GM21717 (cell line): ENCODE measurements around the gene EPHA6.
"Not testable (repeated sequence)": the region's sequence is repeated elsewhere in the genome, so short reads cannot be mapped to it uniquely, and the experiment has no call there.

Experiments used
- ATAC-seq: cut with Tn5 transposase; IDR thresholded peaks from one replicate; pipeline ENCODE4 v1.9.1; 2021; ENCODE audit warnings: mild to moderate bottlenecking, moderate library complexity; ENCODE audit not compliant: unreplicated experiment

Gene EPHA6

DNA sequence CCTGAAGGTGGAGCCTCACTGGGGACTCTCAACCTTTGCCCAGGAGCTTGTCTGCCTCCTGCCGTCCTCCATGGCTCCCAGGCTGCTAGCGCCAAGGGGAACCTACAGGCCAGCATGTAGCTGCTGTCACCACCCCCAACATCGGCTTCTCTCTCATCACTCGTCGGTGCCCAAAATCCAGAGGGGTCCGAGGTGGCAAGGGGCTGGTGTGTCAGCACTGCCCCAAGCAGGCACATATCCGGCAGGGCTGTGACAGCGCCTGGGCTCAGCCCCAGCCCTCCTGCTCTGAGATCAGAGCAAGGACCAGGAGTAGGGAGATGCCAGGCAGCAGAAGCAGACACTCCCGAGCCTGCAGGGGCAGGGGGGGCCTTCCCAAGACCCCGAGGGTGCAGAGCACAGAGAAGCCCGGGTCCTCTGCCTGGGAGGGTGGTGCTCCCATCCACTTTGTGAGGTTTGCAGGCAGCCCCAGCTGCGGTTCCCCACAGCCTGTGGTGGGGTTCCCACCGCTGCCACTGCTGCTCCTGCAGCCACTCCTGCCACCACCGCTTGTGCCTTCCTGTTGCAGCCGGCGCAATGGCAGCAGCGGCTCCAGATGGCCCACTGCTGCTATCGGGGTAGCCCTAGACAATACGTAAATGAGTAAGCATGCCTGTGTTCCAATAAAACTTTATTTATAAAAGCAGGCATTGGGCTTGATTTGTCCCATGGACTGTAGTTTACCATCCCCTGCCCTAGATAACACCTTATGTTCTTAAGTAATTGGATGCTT lies 451.0 kb downstream of the EPHA6 start:
- no peak for ATAC-seq

DNA sequence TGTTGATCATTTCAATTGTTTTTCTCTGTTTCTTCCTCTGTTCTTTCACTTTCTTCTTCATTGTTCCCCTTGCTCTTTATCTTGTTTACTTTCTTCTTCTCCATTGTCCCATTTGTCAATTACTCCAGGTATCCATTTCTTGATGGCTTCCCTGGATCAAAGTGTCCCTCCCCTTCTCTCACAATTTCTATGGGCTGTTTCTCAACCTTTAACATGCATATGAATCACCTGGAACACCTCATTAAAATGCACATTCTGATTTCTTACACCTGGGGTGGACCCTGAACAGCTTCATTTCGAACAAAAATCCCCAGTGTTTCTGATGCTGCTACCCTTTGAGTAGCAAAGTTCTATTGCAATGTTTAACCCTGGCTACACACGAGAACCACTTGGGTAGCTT lies 454.8 kb downstream of the EPHA6 start:
- no peak for ATAC-seq

DNA sequence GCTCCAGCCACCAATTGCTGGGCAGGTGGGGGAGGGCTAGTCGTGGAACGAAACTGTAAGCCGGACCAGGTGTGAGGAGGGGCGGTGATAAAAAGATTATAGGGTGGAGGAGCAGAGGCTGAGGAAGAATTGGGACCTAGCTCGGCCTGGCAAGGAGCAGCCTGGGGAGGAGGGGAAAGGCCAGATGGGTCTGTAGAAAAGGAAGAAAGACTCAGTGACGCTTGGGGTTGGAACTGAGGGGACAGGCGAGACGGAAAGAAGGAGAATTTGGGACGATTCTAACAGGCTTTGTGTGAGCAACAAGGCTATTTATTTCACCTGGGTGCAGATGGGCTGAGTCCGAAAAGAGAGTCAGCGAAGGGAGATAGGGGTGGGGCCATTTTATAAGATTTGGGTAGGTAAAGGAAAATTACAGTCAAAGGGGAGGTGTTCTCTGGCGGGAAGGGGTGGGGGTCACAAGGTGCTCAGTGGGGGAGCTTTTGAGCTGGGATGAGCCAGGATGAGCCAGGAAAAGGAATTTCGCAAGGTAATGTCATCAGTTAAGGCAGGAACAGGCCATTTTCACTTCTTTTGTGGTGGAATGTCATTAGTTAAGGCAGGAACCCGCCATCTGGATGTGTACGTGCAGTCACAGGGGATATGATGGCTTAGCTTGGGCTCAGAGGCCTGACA lies 462.6 kb downstream of the EPHA6 start:
- ATAC-seq = not testable (repeated sequence)

DNA sequence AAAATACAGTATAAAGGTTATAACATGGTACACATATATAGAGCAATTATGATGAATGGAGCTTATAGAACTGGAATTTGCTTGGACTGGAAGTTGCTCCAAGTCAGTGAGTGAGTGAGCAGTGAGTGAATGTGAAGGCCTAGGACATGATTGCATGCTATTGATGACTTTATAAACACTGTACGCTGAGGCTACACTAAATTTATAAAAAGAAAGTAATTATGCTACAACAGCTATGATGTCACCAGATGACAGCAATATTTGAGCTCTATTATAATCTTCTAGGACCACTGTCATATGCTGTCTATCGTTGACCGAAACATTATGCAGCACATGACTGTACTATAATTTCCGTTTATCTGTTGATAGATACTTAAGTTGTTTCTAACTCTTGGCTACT lies 463.3 kb downstream of the EPHA6 start:
- no peak for ATAC-seq

DNA sequence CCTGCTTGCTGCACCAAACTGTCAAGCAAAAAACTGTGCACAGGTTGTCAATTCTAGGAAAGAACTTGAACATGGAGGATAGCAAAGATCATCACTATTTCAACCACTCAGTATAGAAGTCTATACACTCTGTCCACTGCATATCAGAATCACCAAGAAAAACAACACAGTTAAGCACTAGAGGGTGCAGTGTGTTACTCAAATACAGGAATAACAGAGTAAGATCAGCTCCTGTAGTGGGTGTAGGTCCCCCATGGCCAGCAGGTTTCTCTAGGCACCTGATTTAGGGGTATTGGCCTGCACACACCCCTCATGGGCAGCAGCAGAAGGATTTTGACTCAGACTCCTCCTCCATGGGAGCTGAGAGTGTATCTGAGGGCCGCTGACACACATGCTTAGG lies 464.1 kb downstream of the EPHA6 start:
- no peak for ATAC-seq

DNA sequence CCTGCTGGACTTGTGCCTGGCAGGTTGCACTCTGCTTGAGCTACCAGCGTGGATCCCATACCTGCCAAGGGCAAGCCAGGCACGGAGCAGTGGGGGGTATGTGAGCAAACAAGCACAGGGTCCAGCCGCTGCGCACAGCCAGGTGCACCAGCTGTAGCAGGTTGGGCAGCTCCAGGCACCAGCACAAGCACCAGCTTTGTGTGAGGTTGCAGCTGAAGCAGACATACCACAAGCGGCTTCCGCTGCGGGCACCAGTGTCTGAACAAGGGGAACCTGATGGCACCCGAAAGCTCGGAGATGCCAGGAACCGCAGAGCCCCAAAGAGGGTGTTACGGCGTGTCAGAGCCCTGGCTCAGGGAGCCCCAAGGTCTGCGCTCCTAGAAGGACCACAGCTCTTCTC lies 477.5 kb downstream of the EPHA6 start:
- no peak for ATAC-seq

DNA sequence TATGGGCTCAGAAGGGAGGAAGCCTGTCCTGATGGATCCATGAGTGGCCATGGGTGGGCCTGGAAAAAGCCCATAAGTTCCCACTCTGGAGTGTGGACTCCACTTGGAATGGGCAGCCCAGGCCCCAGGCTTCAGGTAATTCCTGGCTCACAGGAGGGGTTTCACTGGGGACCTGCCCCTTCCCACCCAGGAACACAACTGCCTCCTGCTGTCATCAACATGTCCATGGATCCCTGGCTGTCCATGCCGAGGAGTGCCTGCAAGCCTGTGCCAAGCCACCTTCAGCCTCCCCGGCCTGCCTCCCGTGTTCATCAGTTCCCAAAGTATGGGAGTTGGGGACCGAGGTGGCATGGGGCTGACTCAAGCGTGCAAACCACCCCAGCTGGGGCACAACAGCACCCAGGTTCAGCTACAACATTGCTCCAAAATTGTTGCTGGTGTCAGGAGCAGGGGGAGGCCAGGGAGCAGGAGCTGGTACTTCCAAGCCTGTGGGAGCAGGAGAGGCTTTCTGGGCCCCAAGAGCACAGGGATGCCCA lies 479.3 kb downstream of the EPHA6 start:
- no peak for ATAC-seq

DNA sequence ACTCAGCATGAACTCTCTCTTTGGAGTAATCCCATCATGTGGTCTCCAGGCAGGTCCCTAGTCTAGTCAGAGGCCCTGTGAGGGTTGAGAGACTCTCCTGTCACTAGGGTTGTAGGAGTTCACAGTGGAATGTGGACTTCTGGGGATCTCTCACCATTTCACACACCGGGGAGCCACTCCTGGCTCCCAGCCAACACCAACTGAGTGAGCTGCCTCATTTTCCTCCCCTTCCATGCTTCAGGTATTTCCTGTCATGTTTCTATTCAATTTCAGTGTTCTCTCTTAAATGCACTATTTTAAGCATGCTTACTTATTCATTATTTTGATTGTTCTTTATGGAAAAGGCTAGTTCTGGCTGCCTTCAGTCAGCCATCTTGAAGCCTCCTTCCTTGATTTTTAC lies 482.6 kb downstream of the EPHA6 start:
- no peak for ATAC-seq

DNA sequence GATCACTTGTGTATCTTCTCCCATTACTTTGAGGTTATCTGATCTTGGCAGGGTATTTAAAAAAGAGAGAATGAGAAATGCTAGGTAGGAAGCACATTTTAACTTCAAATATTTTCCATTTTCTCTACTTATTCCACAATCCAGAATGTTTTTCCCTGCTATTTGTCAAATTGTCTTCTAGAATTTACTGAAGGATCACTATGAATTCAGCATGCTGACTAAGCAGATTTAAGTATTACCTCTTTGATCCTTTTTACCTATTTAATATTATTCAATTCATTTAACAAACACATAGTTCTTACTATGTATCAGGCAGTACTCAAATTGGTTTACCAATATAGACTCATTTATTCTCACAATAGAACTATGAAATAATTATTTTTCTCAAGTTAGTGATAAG lies 486.7 kb downstream of the EPHA6 start:
- no peak for ATAC-seq

DNA sequence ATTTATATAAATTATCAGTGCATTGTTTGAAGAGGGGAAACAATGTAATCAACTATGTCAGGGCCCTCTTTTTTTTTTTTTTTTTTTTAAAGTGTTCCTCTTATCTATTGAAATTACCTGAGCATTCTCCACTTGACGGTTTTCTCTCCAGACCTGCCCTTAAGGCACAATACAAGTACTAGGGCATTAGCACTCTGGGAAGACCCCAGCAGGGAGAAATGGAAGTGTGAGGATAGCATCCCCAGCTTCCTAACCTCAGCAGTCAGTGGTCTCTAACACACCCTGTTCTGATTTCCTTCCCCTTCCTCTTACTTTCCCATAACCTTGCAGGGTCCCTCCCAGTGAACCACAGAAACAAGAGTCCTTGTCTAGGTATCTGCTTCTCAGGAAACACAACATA lies 491.8 kb downstream of the EPHA6 start:
- ATAC-seq = no peak

DNA sequence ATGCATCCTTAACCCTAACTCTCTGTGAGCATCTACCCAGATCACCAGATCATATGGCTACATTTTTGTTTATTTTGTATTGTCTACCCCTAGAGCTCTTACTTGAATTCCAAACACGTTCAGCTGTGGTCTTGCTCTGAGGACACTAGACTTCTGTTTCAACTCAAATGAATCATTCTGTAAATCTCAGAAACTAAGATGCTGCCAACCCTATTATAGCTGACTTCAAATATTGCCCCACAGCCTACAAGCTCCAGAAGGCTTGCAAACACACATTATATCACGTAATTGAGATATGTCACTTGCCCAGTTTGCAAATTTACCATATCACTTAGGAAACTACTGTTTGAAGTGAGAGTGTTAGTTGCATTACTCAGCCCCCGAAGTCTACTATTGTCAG lies 524.0 kb downstream of the EPHA6 start:
- ATAC-seq = no peak

DNA sequence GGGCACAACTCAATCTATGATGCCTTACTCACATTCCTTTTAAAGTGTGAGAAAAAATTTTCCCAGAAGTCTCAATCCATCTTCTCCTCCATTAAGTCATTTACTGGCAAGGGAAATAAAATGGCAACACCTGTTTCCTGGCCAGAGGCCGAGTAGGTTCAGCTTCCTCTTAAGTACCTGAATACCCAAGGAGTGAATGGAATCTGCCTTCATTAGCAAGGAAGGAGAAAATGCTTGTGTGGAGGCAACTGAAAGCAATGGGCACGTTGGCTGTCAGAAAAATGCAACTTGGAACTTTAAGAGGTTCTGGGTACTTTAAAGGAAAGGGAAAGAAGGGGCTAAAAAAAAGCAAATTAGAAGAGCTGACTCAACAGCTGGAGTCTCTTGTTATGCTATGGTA lies 526.5 kb downstream of the EPHA6 start:
- ATAC-seq = no peak

DNA sequence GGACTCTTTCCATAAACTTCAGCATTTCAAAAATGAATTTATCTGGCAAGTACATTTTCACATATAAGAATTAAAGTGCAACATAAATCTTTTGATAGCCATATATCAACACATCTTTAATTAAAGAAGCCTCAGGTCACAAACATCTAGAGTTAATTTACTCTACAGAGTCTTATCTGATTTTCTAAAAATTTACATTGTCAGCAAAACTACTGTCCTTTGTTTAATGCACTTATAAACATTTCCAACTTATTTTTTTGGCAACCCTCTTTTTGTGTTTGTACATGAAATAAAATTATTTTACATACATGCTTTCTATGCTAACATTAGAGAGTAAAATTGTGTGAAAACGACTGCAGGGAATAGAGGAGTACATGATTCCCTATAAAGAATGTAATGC lies 533.4 kb downstream of the EPHA6 start:
- no peak for ATAC-seq

DNA sequence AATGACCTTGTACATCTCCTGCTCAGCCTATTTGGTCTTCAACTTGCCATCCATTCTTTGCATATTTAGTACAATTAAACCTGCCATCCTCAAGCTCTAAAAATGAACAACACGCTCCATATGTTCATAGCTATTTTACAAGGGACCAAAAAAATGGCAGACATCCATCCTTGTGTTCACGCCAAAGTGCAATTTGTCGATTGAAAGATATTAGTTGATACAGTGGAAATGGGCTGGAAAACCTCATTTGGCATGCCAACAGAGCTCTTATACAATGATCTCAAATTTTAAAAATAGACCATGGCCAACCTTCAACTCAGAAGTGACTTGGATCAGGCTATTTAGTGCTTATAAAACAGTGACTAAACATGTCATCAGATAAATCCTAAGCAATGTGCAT lies 536.6 kb downstream of the EPHA6 start:
- ATAC-seq = no peak

DNA sequence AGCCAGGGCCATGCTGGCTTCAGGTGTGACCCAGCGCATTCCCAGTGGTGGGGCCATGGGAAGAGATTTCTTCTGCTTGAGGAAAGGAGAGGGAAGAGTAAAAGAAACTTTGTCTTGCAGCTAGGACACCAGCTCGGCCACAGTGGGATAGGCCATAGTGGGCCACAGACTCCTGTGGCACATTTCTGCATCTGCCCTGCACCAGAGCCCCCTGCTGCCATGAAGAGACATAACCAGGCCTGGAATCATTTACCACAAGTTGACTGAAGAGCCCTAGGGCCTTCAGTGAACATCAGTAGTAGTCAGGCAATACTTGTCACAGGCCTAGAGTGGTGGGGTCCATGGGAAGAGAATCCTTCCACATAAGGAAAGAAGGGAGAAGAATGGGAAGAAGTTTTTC lies 538.8 kb downstream of the EPHA6 start:
- ATAC-seq = no peak

DNA sequence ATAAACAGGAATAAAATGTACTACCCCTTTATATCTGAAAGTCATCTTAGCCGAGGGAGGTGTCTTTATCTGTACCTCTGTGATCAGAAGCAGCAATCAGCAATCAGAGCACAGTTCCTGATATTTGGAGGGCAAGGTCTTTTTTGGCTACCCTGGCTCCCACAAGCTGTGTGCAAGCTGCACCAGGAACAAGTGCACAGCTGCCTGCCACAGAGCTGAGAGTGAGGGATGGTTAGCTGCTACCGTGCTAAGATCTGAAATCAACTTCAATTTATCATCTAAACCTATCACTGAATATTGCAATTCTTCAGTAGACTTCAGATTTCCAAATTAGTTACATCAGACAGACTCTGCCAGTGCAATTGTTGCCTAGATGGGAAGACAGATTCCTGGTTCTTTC lies 545.6 kb downstream of the EPHA6 start:
- no peak for ATAC-seq

DNA sequence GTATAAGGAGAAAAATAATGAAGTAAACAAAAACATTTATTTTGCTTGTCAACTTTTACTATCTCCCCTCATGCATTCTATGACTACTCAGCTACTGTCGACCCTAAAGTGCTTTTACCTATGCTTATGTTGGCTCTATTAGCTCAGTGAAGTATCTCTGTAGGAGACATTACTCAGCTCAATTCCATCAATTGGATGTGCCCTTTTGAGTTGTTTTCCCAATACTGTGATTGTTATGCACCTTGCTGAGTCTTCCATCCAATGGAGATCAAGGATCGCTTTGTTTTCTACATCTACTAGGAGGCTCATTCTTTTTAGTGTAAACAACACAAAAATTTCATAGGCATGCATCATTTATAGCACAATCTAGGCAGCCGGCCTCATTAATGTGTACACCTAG lies 546.4 kb downstream of the EPHA6 start:
- ATAC-seq = no peak

DNA sequence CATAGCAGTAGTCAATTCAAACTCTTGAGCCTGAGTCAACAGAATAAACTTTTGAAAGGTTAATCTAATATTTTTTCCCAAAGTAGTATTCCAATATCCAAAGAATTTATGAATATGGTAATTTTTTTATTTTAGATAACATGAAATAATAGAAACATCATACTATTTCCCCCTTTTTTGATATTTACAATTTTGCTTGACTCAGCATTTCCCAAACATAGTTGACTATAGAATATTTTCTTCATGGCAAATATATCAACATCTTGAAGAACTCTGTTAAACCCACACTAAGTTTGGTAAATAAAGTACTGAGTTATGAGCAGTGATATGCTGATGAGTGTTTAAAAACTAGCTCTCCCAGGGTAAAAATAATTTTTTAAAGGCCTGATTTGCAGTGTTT lies 570.2 kb downstream of the EPHA6 start:
- no peak for ATAC-seq

DNA sequence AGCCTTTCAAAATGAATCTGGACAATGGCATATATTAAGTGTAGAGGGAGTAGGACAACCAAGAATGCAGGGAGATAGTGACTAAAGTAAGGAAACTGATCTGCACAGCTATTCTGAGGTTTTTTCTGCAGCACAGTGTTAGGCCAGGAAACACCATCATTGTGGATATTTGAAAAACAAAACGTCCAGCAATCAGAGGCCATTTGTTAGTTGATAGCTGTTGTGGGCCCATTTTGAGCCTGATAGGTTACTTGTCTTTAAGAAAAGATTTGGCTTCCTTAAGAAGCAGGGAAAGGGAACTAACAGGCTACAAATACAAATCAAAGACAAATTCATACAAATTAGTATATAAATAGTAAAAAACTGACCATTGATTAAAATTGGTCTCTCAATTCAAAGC lies 574.4 kb downstream of the EPHA6 start:
- no peak for ATAC-seq

DNA sequence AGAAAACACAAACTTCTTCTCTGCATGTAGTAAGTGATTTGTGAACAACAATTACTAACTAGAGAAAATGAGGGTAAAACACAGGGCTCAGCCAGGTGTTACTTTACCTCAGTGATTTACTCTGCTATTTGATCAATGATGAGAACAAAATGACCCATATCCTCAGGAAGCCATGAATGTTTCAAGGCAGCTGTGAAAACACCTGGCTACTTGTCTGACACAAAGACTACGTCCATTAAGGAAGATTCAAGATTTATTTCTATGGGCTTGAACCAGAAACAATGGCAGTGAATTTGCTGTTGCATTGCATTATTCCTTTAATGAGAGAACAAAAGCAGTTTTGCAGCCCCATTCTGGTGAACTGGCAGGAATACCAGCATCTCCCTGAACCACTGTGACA lies 575.5 kb downstream of the EPHA6 start:
- no peak for ATAC-seq

DNA sequence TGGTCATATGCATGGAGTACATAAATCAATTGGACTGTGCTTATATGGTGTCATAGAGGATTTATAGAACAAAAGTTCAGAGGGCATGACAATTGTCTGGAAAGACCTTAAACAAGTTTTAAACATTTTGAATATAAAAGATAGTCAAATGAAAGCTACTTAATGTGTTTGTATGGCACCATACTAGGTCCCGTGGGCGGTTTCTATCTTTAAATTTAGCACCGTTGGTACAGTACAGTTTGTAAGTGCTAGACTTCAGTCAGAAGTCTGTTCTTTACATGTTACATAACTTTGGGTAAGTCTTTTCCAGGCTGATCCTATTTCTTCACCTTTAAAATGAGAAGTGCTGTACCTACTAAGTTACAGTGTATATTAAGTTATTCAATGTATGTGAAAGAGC lies 576.8 kb downstream of the EPHA6 start:
- ATAC-seq = no peak

DNA sequence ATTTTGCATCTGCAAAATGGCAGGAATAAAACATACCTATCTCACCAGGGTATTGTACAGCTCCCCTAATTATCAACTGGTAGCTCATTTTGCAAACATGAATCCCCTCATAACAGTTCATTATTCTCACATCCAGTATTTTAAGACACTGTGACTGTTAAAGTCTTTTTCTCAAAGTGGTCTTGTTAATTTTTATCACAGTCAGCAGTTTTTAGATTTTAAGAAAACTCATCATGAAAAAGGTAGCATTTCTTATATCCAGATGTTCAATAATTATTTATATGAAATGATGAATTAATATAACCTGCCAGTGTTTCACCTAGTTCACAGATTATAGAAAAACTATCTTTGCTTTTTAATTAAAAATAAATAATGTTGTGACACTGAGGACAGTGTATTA lies 595.2 kb downstream of the EPHA6 start:
- ATAC-seq = no peak

DNA sequence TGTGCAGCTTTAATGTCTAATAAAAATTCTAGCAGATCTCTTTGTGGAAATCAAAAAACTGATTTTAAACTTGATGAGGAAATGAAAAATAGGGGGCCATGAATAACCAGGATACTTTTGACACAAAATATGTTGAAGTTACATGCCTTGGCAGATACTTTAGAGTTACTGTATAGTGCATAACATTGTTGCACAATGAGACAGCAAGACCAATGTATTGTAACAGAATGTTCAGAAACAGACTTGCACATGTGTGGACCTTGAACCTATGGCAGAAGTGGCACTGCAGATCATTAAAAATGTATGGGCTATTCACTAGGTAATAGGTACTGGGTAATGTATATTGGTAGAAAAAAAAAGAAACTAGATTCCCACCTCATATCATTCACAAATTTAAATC lies 607.2 kb downstream of the EPHA6 start:
- no peak for ATAC-seq
